HepG2 (cell line): ENCODE measurements around the gene ZC3H4. TPM values are rescaled to one million over a fixed set of nuclear protein-coding genes. Genes with fewer than 3 reads are reported as not detected.

Experiments used
- ATF7 ChIP-seq, 2 experiments: fragments of 450-650 bp in 1 of 2; sonication (generic) in 1 of 2; formaldehyde crosslinking in 1 of 2; IDR thresholded peaks; 2 replicates each; pipeline versions ENCODE4 v1.4.0 to v1.6.1; 2016 to 2020; ENCODE audit warnings: antibody characterized with exemption in 1 of 2, mild to moderate bottlenecking in 1 of 2, missing genetic modification reagents in 1 of 2
- BCL6 ChIP-seq: IDR thresholded peaks from 2 replicates; pipeline ENCODE4 v1.6.1; 2016; ENCODE audit warnings: missing genetic modification reagents, missing compliant biosample characterization
- IRF9 ChIP-seq: sonication (generic); formaldehyde crosslinking; IDR thresholded peaks from 2 replicates; pipeline ENCODE4 v1.8.0; 2022; ENCODE audit warnings: missing genetic modification reagents, mild to moderate bottlenecking, borderline replicate concordance
- JUNB ChIP-seq: sonication (generic); formaldehyde crosslinking; IDR thresholded peaks from 2 replicates; pipeline ENCODE4 v1.8.0; 2022; ENCODE audit warnings: missing genetic modification reagents, mild to moderate bottlenecking, borderline replicate concordance
- NKX3-1 ChIP-seq: sonication (generic); formaldehyde crosslinking; IDR thresholded peaks from 2 replicates; pipeline ENCODE4 v1.5.0; 2020; ENCODE audit warnings: missing genetic modification reagents
- NONO ChIP-seq, 2 experiments: fragments of 450-650 bp in 1 of 2; sonication (generic) in 1 of 2; formaldehyde crosslinking in 1 of 2; IDR thresholded peaks in 1 of 2; conservative IDR thresholded peaks in 1 of 2; 2 replicates each; pipeline versions ENCODE4 v1.6.1 to v1.8.0; 2017 to 2022; ENCODE audit warnings: mild to moderate bottlenecking in 1 of 2, missing genetic modification reagents in 1 of 2, moderate library complexity in 1 of 2
- SALL2 ChIP-seq: sonication (generic); formaldehyde crosslinking; IDR thresholded peaks from 2 replicates; pipeline ENCODE4 v1.8.1; 2023; ENCODE audit warnings: mild to moderate bottlenecking, missing genetic modification reagents, inconsistent platforms
- SKI ChIP-seq: fragments of 450-650 bp; IDR thresholded peaks from one replicate; pipeline ENCODE4 v1.6.1; 2018; ENCODE audit warnings: mild to moderate bottlenecking; ENCODE audit not compliant: partially characterized antibody
- SMYD3 ChIP-seq: sonication (generic); formaldehyde crosslinking; IDR thresholded peaks from 2 replicates; pipeline ENCODE4 v1.8.1; 2023; ENCODE audit warnings: mild to moderate bottlenecking, missing genetic modification reagents
- SRSF1 ChIP-seq: fragments of 200-400 bp; formaldehyde crosslinking; optimal IDR thresholded peaks from 2 replicates; pipeline ENCODE3; 2017; ENCODE audit warnings: mild to moderate bottlenecking, low read depth, low read length, moderate library complexity
- THAP11 ChIP-seq: IDR thresholded peaks from 2 replicates; pipeline ENCODE4 v1.6.1; 2016; ENCODE audit warnings: missing biosample characterization, missing genetic modification reagents
- ZBTB2 ChIP-seq: sonication (generic); formaldehyde crosslinking; IDR thresholded peaks from 2 replicates; pipeline ENCODE4 v1.8.0; 2022; ENCODE audit warnings: low read depth, missing genetic modification reagents
- ZNF136 ChIP-seq: sonication (generic); formaldehyde crosslinking; IDR thresholded peaks from 2 replicates; pipeline ENCODE4 v1.8.1; 2022; ENCODE audit warnings: low read depth, mild to moderate bottlenecking, moderate library complexity, missing genetic modification reagents
- ZNF605 ChIP-seq: sonication (generic); formaldehyde crosslinking; IDR thresholded peaks from 2 replicates; pipeline ENCODE4 v1.8.0; 2022; ENCODE audit warnings: mild to moderate bottlenecking, missing genetic modification reagents
- ZNF83 ChIP-seq: sonication (generic); formaldehyde crosslinking; IDR thresholded peaks from 2 replicates; pipeline ENCODE4 v1.4.0; 2020; ENCODE audit warnings: missing genetic modification reagents, mild to moderate bottlenecking, borderline replicate concordance
- ZZZ3 ChIP-seq: sonication (generic); formaldehyde crosslinking; IDR thresholded peaks from 2 replicates; pipeline ENCODE4 v1.4.0; 2020; ENCODE audit warnings: missing genetic modification reagents, mild to moderate bottlenecking, borderline replicate concordance
- polyA plus RNA-seq, 8 experiments: library from polyadenylated mRNA; depleted of rRNA in 3 of 8; stranded (reverse) in 7 of 8; unstranded in 1 of 8; fragments of >200 nt; fragmentation: Illumina TruSeq in 4 of 8; extraction: Trizol in 4 of 8; gene quantifications; 2 replicates each; pipeline versions ENCODE4 v1.2.1 to v1.2.3, GENCODE V29; 2011 to 2016; ENCODE audit warnings: low read depth in 4 of 8, missing spikeins in 1 of 8, mixed read lengths in 1 of 8; ENCODE audit not compliant: insufficient read depth in 1 of 8
- total RNA-seq, 5 experiments: library from RNA; depleted of rRNA; stranded (reverse); fragments of >200 nt; fragmentation: Illumina TruSeq; extraction: Trizol; gene quantifications; 2 replicates each; pipeline ENCODE4 v1.2.3, GENCODE V29; 2016; ENCODE audit warnings: low read depth in 1 of 5

ZC3H4 gene
- total and polyA plus RNA-seq, 2 of the 13 experiments (the other 11 are each of a cell fraction or from before 2014, with no cell fraction given): 1.8 to 10.7 TPM

GRCh38 chr19:47112997-47113849, at the start of gene ZC3H4 (continued):
- TF ChIP-seq SMYD3 (no peak), THAP11 (peak; percentile 66; the same call in 1 of the 2 replicates), ZBTB2 (CRISPR knock-in tag) (0 out of 2 replicates have a peak, but pooled peaks have one; percentile 11), ZZZ3 (CRISPR knock-in tag) (no peak), NKX3-1 (no peak; the same call in 1 of the 2 replicates), IRF9 (CRISPR knock-in tag) (peak; percentile 70; the same call in 1 of the 2 replicates), ZNF83 (CRISPR knock-in tag) (no peak), SRSF1 (peak; percentile 95), BCL6 (CRISPR knock-in tag) (peak; percentile 41; the same call in 1 of the 2 replicates), SKI (no peak), ZNF605 (peak; percentile 73; the same call in 1 of the 2 replicates), ATF7 (IDR thresholded peaks at IDR 0.05) (peak; percentile 100), ATF7 (CRISPR knock-in tag; IDR thresholded peaks at IDR 0.05) (peak; percentile 99), NONO (IDR thresholded peaks at IDR 0.05) (no peak), NONO (CRISPR knock-in tag; conservative IDR thresholded peaks at IDR 0.05) (no peak), SALL2 (CRISPR knock-in tag) (peak; percentile 72), ZNF136 (peak; percentile 65), JUNB (CRISPR knock-in tag) (no peak)
